AG04449 (cell line): ENCODE results near the gene PRKX.
"Not testable (repeated sequence)": the region's sequence is repeated elsewhere in the genome, so short reads cannot be mapped to it uniquely, and the experiment has no call there.

Experiments used
- CTCF ChIA-PET: fragments of 350-600 bp; formaldehyde crosslinking; extraction: SDS; loops from one replicate; lab custom pipeline; 2021; ENCODE audit warnings: antibody characterized with exemption; lab: Yijun Ruan, JAX
- POLR2A ChIA-PET: fragments of 400-600, 350-600 bp; formaldehyde crosslinking; extraction: SDS; loops from one replicate; lab custom pipeline; 2020; ENCODE audit warnings: antibody characterized with exemption, inconsistent platforms; lab: Yijun Ruan, JAX
- DNase-seq: peaks from one replicate; pipeline ENCODE4 v3.0.0-alpha.2; 2010; ENCODE audit warnings: low read depth, low spot score
- H3K4me3 ChIP-seq: 2 replicates; pipeline ENCODE4 v1.5.1; 2011; ENCODE audit warnings: low read depth, mild to moderate bottlenecking, control low read depth, low read length
- CTCF ChIP-seq: IDR thresholded peaks from one replicate; pipeline ENCODE4 v1.5.1; 2011; ENCODE audit warnings: mild to moderate bottlenecking, moderate library complexity, low read length, control low read depth, inconsistent platforms; ENCODE audit not compliant: insufficient read depth; ENCODE audit errors: missing control alignments

The PRKX gene

GRCh38 chrX:3651277-3651676 lies 62.2 kb downstream of the PRKX start:
- TF ChIP-seq CTCF, result no peak
- H3K4me3 ChIP-seq, result no peak overlapping the region
- CTCF ChIA-PET, result interaction anchor here (0.7 to 4.9 kb wide), 5 partner anchors 10 to 163 kb away, joined by 3 to 32 read pairs (median 5); no protein-coding TSS in a partner anchor
- DNase-seq, result no peak
- POLR2A ChIA-PET, result no interaction called here

- H3K4me3 ChIP-seq, result no peak overlapping the region
- no peak for DNase-seq
- POLR2A ChIA-PET, result no interaction called here
- CTCF ChIA-PET, result interaction anchor here (0.7 to 0.9 kb wide), 2 partner anchors 163 to 172 kb away, joined by 3 read pairs; no protein-coding TSS in a partner anchor
- no peak for TF ChIP-seq CTCF
These were observed 65.4 kb downstream of the PRKX start for GRCh38 chrX:3648084-3648483.

DNA sequence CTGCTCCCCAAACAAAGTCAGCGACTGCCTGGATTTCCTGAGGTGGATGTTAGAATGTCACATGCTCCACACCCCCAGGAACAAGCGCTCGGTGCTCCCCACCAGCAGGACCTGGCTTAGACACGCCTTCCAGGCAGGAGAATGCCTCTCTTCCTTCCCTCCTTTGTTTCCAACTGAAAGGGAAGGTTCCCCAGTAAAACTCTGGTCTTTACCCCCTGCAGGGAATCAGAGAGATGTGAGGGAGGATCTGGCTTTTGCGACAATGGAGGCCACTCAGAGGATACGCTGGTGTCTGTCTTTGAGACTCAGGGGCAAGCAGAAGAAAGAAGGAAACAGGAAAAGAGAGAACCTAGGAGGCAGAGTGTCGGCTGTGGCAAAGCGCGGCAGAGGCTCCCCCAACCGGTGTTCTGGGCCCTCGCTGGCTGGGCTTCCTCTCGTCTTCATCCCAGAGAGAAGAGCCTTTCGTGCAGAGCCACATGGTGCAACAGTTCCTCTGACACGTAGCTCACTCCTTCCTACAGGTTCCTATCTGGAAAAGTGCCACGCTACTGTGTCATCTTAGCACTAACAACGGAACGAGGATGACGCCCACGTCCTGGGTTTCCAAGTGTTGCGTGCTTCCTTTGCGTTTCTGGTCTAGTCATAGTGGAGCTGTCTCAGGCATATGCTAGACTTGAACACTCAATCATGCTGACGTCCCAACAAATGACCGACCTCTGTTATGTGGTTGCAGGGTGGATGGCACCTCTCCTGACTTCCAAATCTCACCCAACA lies 73.4 kb downstream of the PRKX start:
- H3K4me3 ChIP-seq, POLR2A ChIA-PET, CTCF ChIA-PET, DNase-seq: not testable (repeated sequence)

DNA sequence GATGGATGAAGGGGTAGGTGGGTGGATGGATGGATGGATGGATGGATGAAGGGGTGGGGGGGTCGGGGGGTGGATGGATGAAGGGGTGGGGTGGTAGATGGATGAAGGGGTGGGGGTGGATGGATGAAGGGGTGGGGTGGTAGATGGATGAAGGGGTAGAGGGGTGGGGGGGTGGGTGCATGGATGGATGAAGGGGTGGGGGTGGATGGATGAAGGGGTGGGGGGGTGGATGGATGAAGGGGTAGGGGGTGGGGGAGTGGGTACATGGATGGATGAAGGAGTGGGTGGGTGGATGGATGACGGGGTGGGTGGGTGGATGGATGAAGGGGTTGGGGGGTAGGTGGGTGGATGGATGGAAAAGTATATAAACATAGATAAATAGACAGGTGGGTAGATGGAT lies 74.2 kb downstream of the PRKX start:
- ChIA-PET POLR2A (no interaction called here), CTCF (no interaction called here)
- H3K4me3 ChIP-seq, result no peak overlapping the region
- DNase-seq, result no peak
- no peak for TF ChIP-seq CTCF

DNA sequence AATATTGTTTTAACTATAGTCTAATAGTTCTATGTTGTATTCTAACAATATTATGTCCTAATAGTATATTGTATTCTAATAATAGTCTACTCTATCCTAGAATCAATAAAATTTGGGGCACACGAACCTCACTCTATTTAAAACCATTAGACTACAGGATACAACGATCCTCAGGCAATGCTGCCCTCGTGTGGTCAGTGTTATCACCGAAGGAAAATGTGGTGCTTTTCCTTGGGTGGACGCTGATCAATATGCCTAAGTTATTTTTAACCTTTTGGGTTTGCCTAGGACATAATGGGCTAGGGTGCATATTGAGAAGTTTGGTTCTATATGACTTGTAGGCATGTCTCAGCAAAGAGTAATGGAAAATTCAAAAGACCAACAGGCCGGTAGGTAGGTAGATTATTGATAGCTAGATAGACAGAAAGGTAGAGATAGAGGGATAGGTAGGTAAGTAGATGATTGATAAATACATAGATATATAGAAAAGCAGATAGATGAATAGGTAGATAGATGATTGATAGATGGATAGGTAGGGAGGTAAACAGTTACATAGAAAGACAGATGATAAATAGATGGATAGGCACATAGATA lies 75.1 kb downstream of the PRKX start:
- POLR2A ChIA-PET, result no interaction called here

GRCh38 chrX:3636803-3637202 lies 76.6 kb downstream of the PRKX start:
- TF ChIP-seq CTCF, result no peak
- POLR2A ChIA-PET, result no interaction called here
- no peak overlapping the region for H3K4me3 ChIP-seq
- no peak for DNase-seq
- CTCF ChIA-PET, result interaction anchor here (0.9 to 1.2 kb wide), 4 partner anchors 87 to 761 kb away, joined by 3 to 5 read pairs (median 4); no protein-coding TSS in a partner anchor

More for the DNA sequence above, 75.1 kb downstream of the PRKX start:
- TF ChIP-seq CTCF, result peak; percentile 38
- no peak for DNase-seq
- CTCF ChIA-PET, result interaction anchor here (0.7 to 1.2 kb wide), 4 partner anchors 9 to 394 kb away, joined by 3 to 5 read pairs (median 3); no protein-coding TSS in a partner anchor
- H3K4me3 ChIP-seq, result no peak overlapping the region

GRCh38 chrX:3631196-3631595 lies 82.3 kb downstream of the PRKX start:
- DNase-seq, result no peak
- CTCF ChIA-PET, result no interaction called here
- POLR2A ChIA-PET, result no interaction called here
- TF ChIP-seq CTCF, result no peak
- no peak overlapping the region for H3K4me3 ChIP-seq
